ENCODE measurements around the gene FTSJ3. TPM values are rescaled to one million over a fixed set of nuclear protein-coding genes. Genes with fewer than 3 reads are reported as not detected.

The FTSJ3 gene
- total RNA-seq, 3 donors from 2014 or later = 26.9 to 48.2 (median 29.4) TPM

DNA sequence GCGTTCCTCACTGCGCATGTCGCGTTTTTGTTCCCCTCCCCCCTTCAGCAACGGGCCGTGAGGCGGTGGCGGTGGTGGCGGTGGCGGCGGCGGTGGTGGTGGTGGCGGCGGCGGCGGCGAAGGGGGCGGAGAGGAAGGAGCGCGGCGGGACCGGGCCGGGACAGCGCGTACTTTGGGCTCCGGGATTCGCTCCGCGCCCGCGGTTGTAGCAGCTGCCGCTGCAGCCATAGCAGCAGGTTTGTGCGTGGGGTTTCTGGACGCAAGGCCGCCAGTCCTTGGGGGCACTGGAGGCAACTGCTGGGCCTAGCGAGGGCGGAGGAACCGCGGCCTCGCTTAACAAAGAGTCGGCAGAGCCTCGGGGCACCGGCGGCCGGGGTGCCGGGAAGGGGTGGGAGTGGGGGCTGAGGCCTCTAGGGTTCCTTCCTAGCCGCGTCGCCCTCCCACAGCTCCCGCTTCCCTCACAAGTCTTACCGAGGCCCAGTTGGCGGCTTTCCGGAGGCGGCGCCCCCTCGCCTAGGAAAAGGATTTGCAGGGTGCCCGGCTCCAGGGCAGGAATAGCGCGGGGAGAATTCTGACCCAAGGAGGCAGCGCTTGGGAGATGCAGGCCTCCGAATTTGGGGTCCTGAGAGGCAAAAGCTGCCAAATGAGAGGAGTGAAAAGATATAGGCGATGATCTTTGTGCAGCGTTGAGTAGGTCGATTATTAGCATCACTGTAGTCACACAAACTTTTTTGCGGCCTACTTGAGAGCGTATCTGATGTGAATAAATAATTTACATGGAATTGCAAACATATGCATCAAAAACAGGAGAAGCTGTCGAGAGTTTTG is 53.1 kb downstream of the FTSJ3 start, which contains the start of gene DDX42:
DDX42 (plus strand) TSS at position 30 of the 828 bp plus-strand sequence. CDS start 12,880 bp downstream, outside the sequence.
- peak; percentile 20 for ATAC-seq
- Histone ChIP-seq H3K9me3 (no peaks in the 10 kb centered on the region), H3K4me1 (ENCODE audit: low read depth) (peaks cover 31% of the 10 kb centered on the region), H3K36me3 (ENCODE audit: low read depth) (peaks cover 5% of the 10 kb centered on the region), H3K4me3 (peak within 1 kb of the TSS; percentile 90)
- peak; percentile 91 to 94 (median 94) for DNase-seq
- intact Hi-C loops (cut with DNase I, micrococcal nuclease) = loop anchor here in 1 of 2 donors (10.0 kb wide), 1 partner anchor 50 kb away; the partner anchor contains the start of genes FTSJ3 and PSMC5
- TF ChIP-seq CTCF (IDR thresholded peaks at IDR 0.05) = no peak

DNA sequence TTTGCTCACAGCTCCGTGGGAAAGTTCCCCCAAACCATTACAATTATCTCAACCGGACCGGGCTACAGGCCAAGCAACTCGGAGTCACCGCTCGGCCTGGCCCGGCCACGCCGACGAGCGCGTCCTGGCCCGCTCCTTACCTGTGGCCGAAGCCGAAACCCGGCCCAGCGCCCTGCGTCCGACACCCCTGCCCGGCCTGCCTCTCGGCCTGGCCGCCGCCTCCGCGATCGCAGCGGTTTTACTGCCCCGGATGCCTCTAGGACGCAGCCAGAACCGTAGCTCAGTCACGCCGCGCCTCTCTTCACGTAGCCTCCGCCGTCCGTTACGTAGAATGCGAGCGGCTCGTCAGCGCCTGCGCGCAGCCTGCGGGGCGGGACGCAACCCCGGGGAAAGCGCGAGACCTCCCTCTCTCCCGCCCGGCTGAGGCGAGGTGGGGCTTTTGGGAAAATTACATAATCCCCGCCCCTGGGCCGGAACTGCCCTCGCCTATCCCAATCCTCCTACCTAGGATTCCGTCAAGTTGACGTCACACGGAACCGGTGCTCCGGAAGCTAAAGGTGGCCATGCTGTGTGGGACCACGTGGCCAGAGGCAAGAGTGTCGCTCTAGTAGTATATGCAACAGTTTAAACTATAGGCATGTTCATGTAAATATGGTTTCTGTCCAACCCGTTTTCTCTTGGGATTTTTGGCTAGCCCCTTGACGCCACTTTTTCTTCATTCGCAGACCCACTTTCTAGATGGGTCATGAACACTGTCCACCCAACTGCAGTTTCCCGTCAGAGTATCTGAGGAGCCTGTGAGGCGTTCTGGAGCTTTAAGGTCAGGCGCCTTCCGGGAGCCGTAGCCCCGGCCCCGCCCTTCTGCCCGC is 54.0 kb downstream of the FTSJ3 start, which contains the start of gene CCDC47:
CCDC47 (minus strand) TSS at position 326 of the 869 bp plus-strand sequence. CDS start 7,422 bp downstream, outside the sequence.
- peak; percentile 89 for ATAC-seq
- Histone ChIP-seq H3K36me3 (ENCODE audit: low read depth) (peaks cover 5% of the 10 kb centered on the region), H3K4me1 (ENCODE audit: low read depth) (peaks cover 31% of the 10 kb centered on the region), H3K9me3 (no peaks in the 10 kb centered on the region), H3K4me3 (peak within 1 kb of the TSS; percentile 90)
- peak; percentile 99 for DNase-seq
- TF ChIP-seq CTCF (IDR thresholded peaks at IDR 0.05) = no peak
- intact Hi-C loops (cut with DNase I, micrococcal nuclease) = loop anchor here in 1 of 2 donors (10.0 kb wide), 1 partner anchor 51 kb away; the partner anchor contains the start of genes FTSJ3 and PSMC5

GRCh38 chr17:63772801-63773271 is 54.6 kb downstream of the FTSJ3 start:
- intact Hi-C loops (cut with DNase I, micrococcal nuclease) = loop anchor here in 1 of 2 donors (10.0 kb wide), 1 partner anchor 52 kb away; the partner anchor contains the start of genes FTSJ3 and PSMC5

More at GRCh38 chr17:63772801-63773271, 54.6 kb downstream of the FTSJ3 start:
- Histone ChIP-seq H3K4me3 (peak overlapping the region; percentile 66), H3K9me3 (no peaks in the 10 kb centered on the region), H3K4me1 (ENCODE audit: low read depth) (peaks cover 31% of the 10 kb centered on the region), H3K36me3 (ENCODE audit: low read depth) (peaks cover 5% of the 10 kb centered on the region)
- peak in 1 of 3 donors; percentile 33 for DNase-seq
- no peak for ATAC-seq
- no peak for TF ChIP-seq CTCF (IDR thresholded peaks at IDR 0.05)

Other genes with a start within 250 kb of the FTSJ3 start
- gene TACO1, start 226.8 kb downstream of the FTSJ3 start, total RNA-seq = 10 to 100 TPM; 21.7 to 34.4 (median 29.7) TPM
- gene MAP3K3, start 205.2 kb downstream of the FTSJ3 start, total RNA-seq = 10 to 100 TPM; 13.0 to 54.7 (median 18.5) TPM
- gene LIMD2, start 127.5 kb downstream of the FTSJ3 start, total RNA-seq = 10 to 100 TPM in 1 of 3 donors, 1 to 10 TPM in 2; 5.6 to 13.2 (median 8.4) TPM
- 10 to 100 TPM; 29.1 to 34.0 (median 29.6) TPM for gene STRADA, start 85.9 kb downstream of the FTSJ3 start, total RNA-seq
- 100 to 1,000 TPM in 2 of 3 donors, 10 to 100 TPM in 1; 94.9 to 139 (median 128) TPM for gene CCDC47, start 54.1 kb downstream of the FTSJ3 start, total RNA-seq
- 100 to 1,000 TPM in 1 of 3 donors, 10 to 100 TPM in 2; 86.1 to 137 (median 89.9) TPM for gene DDX42, start 53.5 kb downstream of the FTSJ3 start, total RNA-seq
- 100 to 1,000 TPM in 1 of 3 donors, 10 to 100 TPM in 2; 73.3 to 151 (median 96.4) TPM for gene PSMC5, start 232 bp downstream of the FTSJ3 start, total RNA-seq
- gene SMARCD2, start 15.0 kb upstream of the FTSJ3 start, total RNA-seq = 10 to 100 TPM; 76.6 to 82.1 (median 80.4) TPM
- not detected for gene CSH2, start 46.0 kb upstream of the FTSJ3 start, total RNA-seq
- gene GH2, start 54.3 kb upstream of the FTSJ3 start, total RNA-seq = not detected
- not detected for gene CSH1, start 68.9 kb upstream of the FTSJ3 start, total RNA-seq
- gene CSHL1, start 83.6 kb upstream of the FTSJ3 start, total RNA-seq = not detected
- not detected for gene GH1, start 91.2 kb upstream of the FTSJ3 start, total RNA-seq
- gene CD79B, start 104.7 kb upstream of the FTSJ3 start, total RNA-seq = 1 to 10 TPM in 2 of 3 donors, under 1 TPM in 1; 0.70 to 2.4 (median 1.4) TPM
- gene SCN4A, start 145.3 kb upstream of the FTSJ3 start, total RNA-seq = under 1 TPM; 0.10 to 0.75 (median 0.22) TPM
- gene PRR29, start 170.7 kb upstream of the FTSJ3 start, total RNA-seq = not detected
- 10 to 100 TPM in 2 of 3 donors, 1 to 10 TPM in 1; 6.9 to 14.2 (median 10.3) TPM for gene ICAM2, start 193.0 kb upstream of the FTSJ3 start, total RNA-seq

All from mucosa of descending colon (tissue), 3 donors.